ENCODE measurements around the gene ZFYVE26.
"Not testable (repeated sequence)": the region's sequence is repeated elsewhere in the genome, so short reads cannot be mapped to it uniquely, and the experiment has no call there.

The ZFYVE26 gene

GRCh38 chr14:67749341-67750084 lies 66.9 kb downstream of the ZFYVE26 start:
- DNase-seq: no peak

- no peak for DNase-seq
These were observed 68.1 kb downstream of the ZFYVE26 start for GRCh38 chr14:67748312-67748711.

- DNase-seq: no peak
These were observed 69.5 kb downstream of the ZFYVE26 start for GRCh38 chr14:67746927-67747326.

GRCh38 chr14:67744046-67744445 lies 72.3 kb downstream of the ZFYVE26 start:
- no peak for DNase-seq

GRCh38 chr14:67738740-67739504 lies 77.5 kb downstream of the ZFYVE26 start:
- no peak for DNase-seq

- no peak for DNase-seq
These were observed 79.6 kb downstream of the ZFYVE26 start for GRCh38 chr14:67736771-67737170.

GRCh38 chr14:67735336-67736147 lies 80.8 kb downstream of the ZFYVE26 start:
- DNase-seq: no peak

- no peak for DNase-seq
These were observed 81.7 kb downstream of the ZFYVE26 start for GRCh38 chr14:67734675-67735074.

- DNase-seq: no peak
These were observed 82.8 kb downstream of the ZFYVE26 start for GRCh38 chr14:67733616-67734015.

GRCh38 chr14:67729072-67729885 lies 87.1 kb downstream of the ZFYVE26 start:
- DNase-seq: no peak

GRCh38 chr14:67728258-67728657 lies 88.1 kb downstream of the ZFYVE26 start:
- no peak for DNase-seq

GRCh38 chr14:67727361-67727760 lies 89.0 kb downstream of the ZFYVE26 start:
- no peak for DNase-seq

GRCh38 chr14:67725171-67725570 lies 91.2 kb downstream of the ZFYVE26 start:
- no peak for DNase-seq

- DNase-seq: no peak
These were observed 94.1 kb downstream of the ZFYVE26 start for GRCh38 chr14:67722293-67722692.

GRCh38 chr14:67721875-67722274 lies 94.5 kb downstream of the ZFYVE26 start:
- no peak for DNase-seq

- DNase-seq: no peak
These were observed 96.5 kb downstream of the ZFYVE26 start for GRCh38 chr14:67719866-67720265.

- DNase-seq: not testable (repeated sequence)
These were observed 97.0 kb downstream of the ZFYVE26 start for GRCh38 chr14:67719385-67719784.

GRCh38 chr14:67718265-67718664 lies 98.1 kb downstream of the ZFYVE26 start:
- DNase-seq: no peak

- DNase-seq: no peak
These were observed 99.3 kb downstream of the ZFYVE26 start for GRCh38 chr14:67717048-67717447.

GRCh38 chr14:67710209-67710608 lies 106.2 kb downstream of the ZFYVE26 start:
- DNase-seq: no peak

- not testable (repeated sequence) for DNase-seq
These were observed 106.6 kb downstream of the ZFYVE26 start for GRCh38 chr14:67709796-67710195.

GRCh38 chr14:67709346-67709745 lies 107.0 kb downstream of the ZFYVE26 start:
- DNase-seq: not testable (repeated sequence)

- no peak for DNase-seq
These were observed 111.2 kb downstream of the ZFYVE26 start for GRCh38 chr14:67705211-67705610.
